ENCODE measurements around the gene LMAN1.
A peak's percentile ranks its signal among the peaks of the same experiment; 100 is the strongest.

The LMAN1 gene

GRCh38 chr18:59358712-59359575, at the start of gene LMAN1:
LMAN1 (minus strand) TSS chr18:59359265; CDS start chr18:59359244, 21 bp downstream.
- DNase-seq, result peak; percentile 93

GRCh38 chr18:59402432-59403090, 43.5 kb upstream of the LMAN1 start:
- peak; percentile 91 for DNase-seq

GRCh38 chr18:59400407-59400806, 41.3 kb upstream of the LMAN1 start:
- no peak for DNase-seq

GRCh38 chr18:59395226-59396175, 36.4 kb upstream of the LMAN1 start:
- DNase-seq, result no peak

- DNase-seq, result no peak
Observed at GRCh38 chr18:59393381-59393780, 34.3 kb upstream of the LMAN1 start.

GRCh38 chr18:59388817-59389216, 29.8 kb upstream of the LMAN1 start:
- DNase-seq, result no peak

DNA sequence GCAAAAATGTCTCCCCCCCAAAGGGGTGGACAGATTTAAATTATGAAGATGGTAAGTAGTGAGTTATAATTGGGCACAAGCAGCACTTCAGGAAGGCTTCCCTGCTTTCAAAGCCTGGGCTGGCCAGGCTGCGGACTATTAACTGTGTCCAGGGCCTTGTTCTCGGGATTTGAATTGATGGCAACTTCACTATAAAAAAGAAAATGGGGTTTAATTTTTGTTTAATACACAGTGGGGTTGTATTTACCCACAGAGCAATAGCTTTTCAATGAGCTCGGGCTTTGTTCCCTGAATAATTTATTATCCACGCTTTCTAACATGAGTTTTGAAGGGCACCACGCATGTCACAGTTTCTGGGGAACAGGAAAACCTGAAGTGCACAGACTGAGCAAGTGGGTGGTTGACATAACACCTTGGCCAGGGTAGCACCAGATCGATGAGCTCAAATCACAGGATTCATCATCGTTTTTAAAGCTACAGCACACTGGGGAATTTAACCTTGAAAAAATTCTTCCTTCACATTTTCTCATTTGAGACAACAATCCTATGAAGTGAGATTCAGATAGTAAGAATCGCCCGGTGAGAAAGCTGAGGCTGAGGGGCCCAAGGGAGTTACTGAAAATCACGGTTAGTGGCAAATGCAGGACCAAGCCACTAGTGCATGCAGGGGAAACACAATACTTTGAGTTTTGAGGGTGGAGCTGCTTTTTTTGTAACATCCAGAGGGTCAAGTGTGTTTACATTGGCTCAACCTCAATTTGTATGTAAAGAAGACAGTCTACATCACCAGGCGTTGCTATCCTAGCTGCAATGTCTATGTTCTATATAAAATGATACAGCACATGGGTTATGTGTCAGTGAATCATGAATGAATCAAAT, 28.9 kb upstream of the LMAN1 start:
- DNase-seq, result peak; percentile 27

GRCh38 chr18:59386909-59387686, 28.0 kb upstream of the LMAN1 start:
- no peak for DNase-seq

DNA sequence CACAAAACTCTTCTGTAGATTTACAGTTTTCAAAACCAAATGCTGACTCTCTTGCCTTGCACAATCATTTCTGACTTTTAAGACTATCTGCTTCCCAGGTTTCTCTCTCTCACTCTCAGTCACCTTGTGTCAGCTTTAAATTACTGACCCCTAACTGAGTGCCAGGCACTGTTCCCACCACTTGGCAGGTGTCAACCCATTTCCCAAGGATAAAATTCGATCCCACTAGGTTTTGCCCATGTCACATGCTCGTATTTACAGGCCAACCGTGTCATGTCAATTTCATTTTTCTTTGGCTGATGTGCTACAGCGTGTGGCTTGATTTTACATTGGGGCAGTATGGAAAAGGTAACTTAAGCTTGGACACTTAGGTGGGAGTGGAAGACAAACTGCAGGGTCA, 26.1 kb upstream of the LMAN1 start:
- DNase-seq, result no peak

GRCh38 chr18:59383851-59384250, 24.8 kb upstream of the LMAN1 start:
- DNase-seq, result peak; percentile 91

- no peak for DNase-seq
Observed at GRCh38 chr18:59382383-59382782, 23.3 kb upstream of the LMAN1 start.

DNA sequence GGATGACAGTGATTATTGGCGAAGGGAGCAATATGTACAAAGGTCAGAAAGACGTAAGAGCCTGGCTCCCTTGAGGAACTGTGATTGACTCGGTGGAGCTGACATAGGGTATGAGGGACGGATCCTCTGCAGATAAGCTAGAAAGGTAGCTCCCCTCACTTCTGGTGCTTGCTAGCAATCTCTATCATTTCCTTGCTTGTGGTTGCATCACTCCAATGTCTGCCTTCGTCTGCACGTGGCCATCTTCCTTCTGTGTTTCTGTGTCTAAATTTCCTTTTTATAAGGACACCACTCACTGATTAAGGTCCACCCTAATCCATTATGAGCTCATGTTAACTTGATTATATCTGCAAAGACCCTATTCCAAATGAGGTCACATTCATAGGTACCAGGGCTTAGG, 22.9 kb upstream of the LMAN1 start:
- no peak for DNase-seq

- DNase-seq, result no peak
Observed at GRCh38 chr18:59380706-59381105, 21.6 kb upstream of the LMAN1 start.

DNA sequence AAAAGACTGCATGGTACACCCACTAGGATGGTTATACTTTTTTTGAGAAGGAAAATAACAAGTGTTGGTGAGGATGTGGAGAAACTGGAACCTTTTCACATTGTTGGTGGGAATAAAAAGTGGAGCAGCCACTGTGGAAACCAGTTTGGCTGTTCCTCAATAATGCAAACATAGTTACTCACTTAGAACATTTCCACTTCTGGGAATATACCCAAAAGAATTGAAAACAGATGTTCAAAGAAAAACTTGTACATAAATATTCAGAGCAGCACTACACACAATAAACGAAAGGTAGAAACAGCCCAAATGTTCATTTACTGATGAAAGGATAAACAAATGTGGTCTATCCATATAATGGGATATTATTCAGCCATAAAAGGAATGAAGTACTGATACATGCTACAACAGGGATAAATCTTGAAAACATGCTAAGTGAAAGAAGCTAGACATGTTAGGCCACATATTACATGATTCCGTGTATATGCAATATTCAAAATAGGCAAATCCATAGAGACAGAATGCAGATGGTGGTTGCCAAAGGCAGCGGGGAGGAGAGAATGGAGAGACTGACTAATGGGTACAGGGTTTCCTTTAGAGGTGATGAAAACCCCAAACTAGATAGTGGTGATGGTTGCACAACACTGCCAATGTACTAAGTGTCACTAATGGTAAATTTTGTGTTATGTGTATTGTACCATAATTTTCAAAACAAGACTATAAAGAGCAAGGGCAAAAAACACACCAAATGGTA, 20.9 kb upstream of the LMAN1 start:
- no peak for DNase-seq

GRCh38 chr18:59377613-59378337, 18.7 kb upstream of the LMAN1 start:
- DNase-seq, result no peak

- no peak for DNase-seq
Observed at GRCh38 chr18:59376351-59376935, 17.4 kb upstream of the LMAN1 start.

- no peak for DNase-seq
Observed at GRCh38 chr18:59374128-59374527, 15.1 kb upstream of the LMAN1 start.

DNA sequence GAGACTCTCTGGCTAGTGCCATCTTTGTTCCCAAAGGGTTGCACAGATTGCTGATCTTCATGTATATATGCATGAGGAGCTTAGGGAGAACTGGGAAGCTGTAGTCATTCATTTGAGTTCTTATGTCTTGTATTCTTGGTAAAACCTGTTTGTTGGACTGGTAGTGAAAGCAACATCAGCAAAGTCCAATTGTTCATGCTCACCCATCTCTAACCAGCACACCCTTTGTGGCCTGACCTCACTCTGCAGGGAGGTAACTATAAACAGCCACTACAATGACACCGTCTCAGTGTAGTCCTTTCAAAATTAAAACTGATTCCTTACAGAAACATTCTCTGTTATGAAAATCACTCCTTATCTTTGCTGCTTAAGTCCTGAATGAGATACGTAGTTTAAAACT, 13.9 kb upstream of the LMAN1 start:
- no peak for DNase-seq

- no peak for DNase-seq
Observed at GRCh38 chr18:59360381-59360780, 1.3 kb upstream of the LMAN1 start.

DNA sequence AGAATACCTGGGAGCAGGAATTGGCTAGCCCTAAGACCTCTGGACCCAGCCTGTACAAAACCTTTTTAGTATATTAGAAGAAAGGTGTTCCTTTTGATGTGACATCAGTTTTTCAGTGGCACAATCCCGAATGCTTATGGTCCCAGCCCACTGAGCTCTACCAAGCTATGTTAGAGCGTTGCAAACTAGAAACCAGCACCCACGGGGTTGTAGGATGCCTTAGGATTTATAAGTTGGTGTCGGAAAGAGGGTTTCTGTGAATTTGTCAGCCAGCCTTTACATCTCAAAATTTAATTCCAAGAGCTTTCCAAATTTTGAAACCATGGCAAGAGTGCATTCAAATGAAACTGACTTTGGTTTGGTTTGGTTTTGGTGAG, 499 bp upstream of the LMAN1 start:
- DNase-seq, result no peak

All from NCI-H1105 (cell line).